Lung (tissue), 12 donors: Measurements from ENCODE around the gene TMEM184A. TPM values are rescaled to one million over a fixed set of nuclear protein-coding genes. Genes with fewer than 3 reads are reported as not detected.

ENCODE experiments used
- ATAC-seq: fragments of 200-7000 bp; cut with Tn5 transposase; one replicate; pipeline ENCODE4 v1.9.1; 2020; ENCODE audit warnings: moderate number of reproducible peaks; ENCODE audit not compliant: insufficient read depth, low FRiP score
- DNase-seq, 3 donors: peaks; one replicate each; pipeline ENCODE4 v3.0.0-alpha.2; 2013 to 2017
- H3K27ac ChIP-seq, 2 donors: one replicate each; pipeline ENCODE4 v1.5.1; 2013; ENCODE audit warnings: mild to moderate bottlenecking in 2 of 2, moderate library complexity in 2 of 2, control low read depth in 1 of 2, inconsistent platforms in 1 of 2, low read depth in 1 of 2, low read length in 1 of 2
- H3K27me3 ChIP-seq, 3 donors: one replicate each; pipeline ENCODE4 v1.5.1; 2013; ENCODE audit warnings: low read length in 2 of 3; ENCODE audit not compliant: control insufficient read depth in 3 of 3, insufficient read depth in 3 of 3
- H3K36me3 ChIP-seq, 4 donors: one replicate each; pipeline ENCODE4 v1.5.1; 2013; ENCODE audit warnings: low read length in 4 of 4, mild to moderate bottlenecking in 1 of 4, moderate library complexity in 1 of 4; ENCODE audit not compliant: control insufficient read depth in 4 of 4, insufficient read depth in 4 of 4
- H3K4me1 ChIP-seq, 5 donors: one replicate each; pipeline ENCODE4 v1.5.1; 2013; ENCODE audit warnings: low read length in 5 of 5, mild to moderate bottlenecking in 2 of 5, moderate library complexity in 1 of 5; ENCODE audit not compliant: control insufficient read depth in 5 of 5, insufficient read depth in 5 of 5
- H3K4me3 ChIP-seq: one replicate; pipeline ENCODE4 v1.5.1; 2013; ENCODE audit warnings: mild to moderate bottlenecking, control low read depth, moderate library complexity
- H3K9ac ChIP-seq, 2 donors: one replicate each; pipeline ENCODE4 v1.5.1; 2013; ENCODE audit warnings: low read length in 2 of 2, control low read depth in 1 of 2; ENCODE audit not compliant: insufficient read depth in 1 of 2
- H3K9me3 ChIP-seq, 4 donors: one replicate each; pipeline ENCODE4 v1.5.1; 2013; ENCODE audit warnings: low read length in 3 of 4, mild to moderate bottlenecking in 1 of 4, moderate library complexity in 1 of 4; ENCODE audit not compliant: control insufficient read depth in 4 of 4, insufficient read depth in 3 of 4
- CTCF ChIP-seq: IDR thresholded peaks from 2 replicates; pipeline ENCODE4 v1.5.1; 2012; ENCODE audit warnings: mild to moderate bottlenecking; ENCODE audit errors: control extremely low read depth, extremely low read depth
- WGBS, 2 donors: extraction: QIAGEN DNeasy Blood & Tissue Kit; methylation state at CpG; one replicate each; pipeline ENCODE4 v1.1.7; 2013; 5-methylcytosine and 5-hydroxymethylcytosine counted together
- polyA plus RNA-seq, 2 donors: library from polyadenylated mRNA; stranded (reverse); fragments of 200-250 nt; gene quantifications; one replicate each; pipeline ENCODE4 v1.2.1, GENCODE V29; 2013
- total RNA-seq, 2 donors: library from RNA; depleted of rRNA in 1 of 2; stranded (reverse); fragments of >200 nt in 1 of 2; gene quantifications; one replicate each; pipeline ENCODE4 v1.2.1, GENCODE V29; 2014 to 2021
- donor health status: control.
- donor health status: control.
- donor health status: Bipolar disorder and iron deficiency.
- donor health status: healthy.
- donor health status: DM: yes; HTN: yes; CAD: no.

The TMEM184A gene
- total and polyA plus RNA-seq, 4 donors = 1.8 to 11.8 (median 8.3) TPM

GRCh38 chr7:1526271-1526754 is 29.7 kb downstream of the TMEM184A start:
- H3K4me3 ChIP-seq = no peak overlapping the region
- 46 to 73% methylated on average over 6 of the region's 6 CpGs for WGBS, 2 donors

DNA sequence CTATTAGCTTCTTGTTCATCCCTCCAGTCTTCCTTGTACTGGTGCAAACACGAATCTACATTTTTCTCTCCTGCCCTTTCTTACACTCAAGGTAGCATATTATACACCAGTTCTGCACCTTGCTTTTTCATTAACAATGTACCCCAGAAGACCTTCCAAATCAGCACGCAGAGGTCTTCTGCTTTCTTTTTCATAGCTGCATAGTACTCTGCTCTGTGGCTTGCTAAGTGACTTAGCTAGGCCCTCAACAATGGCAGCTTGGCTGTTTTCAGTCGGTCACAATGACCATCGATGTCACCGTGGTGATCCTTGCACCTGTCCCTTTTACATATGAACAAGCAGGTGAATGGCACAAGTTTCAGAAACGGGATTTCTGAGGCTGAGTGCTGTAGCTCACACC is 30.6 kb downstream of the TMEM184A start:
- H3K27me3 ChIP-seq = peaks cover 0 to 15% (median 11%) of the 10 kb centered on the region in 3 donors
- H3K36me3 ChIP-seq = no peaks in the 10 kb centered on the region
- H3K9me3 ChIP-seq = peaks cover 0 to 3% (median 0%) of the 10 kb centered on the region in 4 donors
- no peak for ATAC-seq
- H3K4me1 ChIP-seq = peaks cover 0 to 4% (median 0%) of the 10 kb centered on the region in 5 donors
- no peak overlapping the region for H3K9ac ChIP-seq
- H3K4me3 ChIP-seq = no peak overlapping the region
- DNase-seq = no peak
- TF ChIP-seq CTCF = no peak
- WGBS, 2 donors = 93 to 98% methylated on average over 6 of the region's 6 CpGs
- no peak overlapping the region for H3K27ac ChIP-seq

More at GRCh38 chr7:1526271-1526754, 29.7 kb downstream of the TMEM184A start:
- Histone ChIP-seq H3K4me1 (peaks cover 0 to 4% (median 0%) of the 10 kb centered on the region in 5 donors), H3K36me3 (no peaks in the 10 kb centered on the region), H3K27me3 (peaks cover 0 to 15% (median 11%) of the 10 kb centered on the region in 3 donors), H3K27ac (no peak overlapping the region), H3K9ac (no peak overlapping the region), H3K9me3 (peaks cover 0 to 3% (median 0%) of the 10 kb centered on the region in 4 donors)
- ATAC-seq (no peak), DNase-seq (no peak)
- no peak for TF ChIP-seq CTCF

GRCh38 chr7:1523844-1524243 is 32.2 kb downstream of the TMEM184A start:
- DNase-seq (no peak), ATAC-seq (no peak)
- H3K27me3 ChIP-seq = peaks cover 0 to 15% (median 6%) of the 10 kb centered on the region in 3 donors
- 84 to 89% methylated on average over 17 of the region's 17 CpGs for WGBS, 2 donors
- H3K9me3 ChIP-seq = peaks cover 0 to 5% (median 0%) of the 10 kb centered on the region in 4 donors
- H3K4me1 ChIP-seq = no peaks in the 10 kb centered on the region
- no peaks in the 10 kb centered on the region for H3K36me3 ChIP-seq
- H3K27ac ChIP-seq = no peak overlapping the region
- no peak overlapping the region for H3K4me3 ChIP-seq
- TF ChIP-seq CTCF = no peak
- no peak overlapping the region for H3K9ac ChIP-seq

GRCh38 chr7:1523208-1523607 is 32.8 kb downstream of the TMEM184A start:
- no peak for TF ChIP-seq CTCF
- ATAC-seq = no peak
- no peaks in the 10 kb centered on the region for H3K36me3 ChIP-seq
- H3K9ac ChIP-seq = no peak overlapping the region
- H3K4me3 ChIP-seq = no peak overlapping the region
- WGBS, 2 donors = 49 to 66% methylated on average over 13 of the region's 13 CpGs
- DNase-seq = no peak
- peaks cover 0 to 15% (median 6%) of the 10 kb centered on the region in 3 donors for H3K27me3 ChIP-seq
- no peaks in the 10 kb centered on the region for H3K4me1 ChIP-seq
- peaks cover 0 to 8% (median 0%) of the 10 kb centered on the region in 4 donors for H3K9me3 ChIP-seq
- no peak overlapping the region for H3K27ac ChIP-seq
